ENCODE results near the gene NRG2. TPM values are rescaled to one million over a fixed set of nuclear protein-coding genes. Genes with fewer than 3 reads are reported as not detected.

NRG2 gene
- total RNA-seq, 4 donors from 2014 or later: 0.80 TPM; not detected in 3

DNA sequence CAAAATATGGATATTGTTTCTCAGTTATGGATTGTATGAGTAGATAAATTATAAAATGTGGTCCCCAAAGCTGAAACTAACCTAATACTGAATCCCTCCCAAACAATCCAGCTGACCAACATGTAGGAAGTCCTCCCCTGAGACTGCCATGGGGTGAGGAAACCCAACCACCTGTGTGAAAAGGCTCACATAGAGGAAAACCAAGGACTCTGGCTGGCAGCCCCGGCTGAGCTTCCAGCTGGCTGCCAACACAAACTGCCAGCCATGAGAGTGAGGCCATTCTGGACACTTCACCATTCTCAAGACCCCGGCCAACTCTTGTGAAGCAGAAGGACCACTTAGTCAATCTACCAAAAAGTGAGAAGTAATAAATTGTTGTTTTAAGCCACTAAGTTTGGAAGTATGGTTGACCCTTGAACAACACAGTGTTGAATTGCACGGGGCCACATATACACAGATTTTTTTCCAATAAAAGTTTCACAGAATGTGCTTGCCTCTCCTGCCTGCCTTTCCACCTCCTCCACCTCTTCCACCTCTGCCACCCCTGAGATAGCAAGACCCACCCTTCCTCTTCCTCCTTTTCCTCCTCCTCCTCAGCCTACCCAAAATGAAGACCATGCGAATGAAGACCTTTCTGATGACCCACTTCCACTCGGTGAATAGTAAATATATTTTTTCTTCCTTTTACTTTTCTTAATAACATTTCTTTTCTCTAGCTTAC is 15.3 kb upstream of the NRG2 start:
- TF ChIP-seq, protein P1, sequence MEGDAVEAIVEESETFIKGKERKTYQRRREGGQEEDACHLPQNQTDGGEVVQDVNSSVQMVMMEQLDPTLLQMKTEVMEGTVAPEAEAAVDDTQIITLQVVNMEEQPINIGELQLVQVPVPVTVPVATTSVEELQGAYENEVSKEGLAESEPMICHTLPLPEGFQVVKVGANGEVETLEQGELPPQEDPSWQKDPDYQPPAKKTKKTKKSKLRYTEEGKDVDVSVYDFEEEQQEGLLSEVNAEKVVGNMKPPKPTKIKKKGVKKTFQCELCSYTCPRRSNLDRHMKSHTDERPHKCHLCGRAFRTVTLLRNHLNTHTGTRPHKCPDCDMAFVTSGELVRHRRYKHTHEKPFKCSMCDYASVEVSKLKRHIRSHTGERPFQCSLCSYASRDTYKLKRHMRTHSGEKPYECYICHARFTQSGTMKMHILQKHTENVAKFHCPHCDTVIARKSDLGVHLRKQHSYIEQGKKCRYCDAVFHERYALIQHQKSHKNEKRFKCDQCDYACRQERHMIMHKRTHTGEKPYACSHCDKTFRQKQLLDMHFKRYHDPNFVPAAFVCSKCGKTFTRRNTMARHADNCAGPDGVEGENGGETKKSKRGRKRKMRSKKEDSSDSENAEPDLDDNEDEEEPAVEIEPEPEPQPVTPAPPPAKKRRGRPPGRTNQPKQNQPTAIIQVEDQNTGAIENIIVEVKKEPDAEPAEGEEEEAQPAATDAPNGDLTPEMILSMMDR (IDR thresholded peaks at IDR 0.05): no peak
- no peak for TF ChIP-seq POLR2A (IDR thresholded peaks at IDR 0.05)
- Histone ChIP-seq H3K4me1 (no peaks in the 10 kb centered on the region), H3K27me3 (no peaks in the 10 kb centered on the region), H3K4me3 (no peak overlapping the region), H3K36me3 (no peaks in the 10 kb centered on the region), H3K27ac (no peak overlapping the region), H3K9me3 (no peaks in the 10 kb centered on the region)
- DNase-seq: no peak

DNA sequence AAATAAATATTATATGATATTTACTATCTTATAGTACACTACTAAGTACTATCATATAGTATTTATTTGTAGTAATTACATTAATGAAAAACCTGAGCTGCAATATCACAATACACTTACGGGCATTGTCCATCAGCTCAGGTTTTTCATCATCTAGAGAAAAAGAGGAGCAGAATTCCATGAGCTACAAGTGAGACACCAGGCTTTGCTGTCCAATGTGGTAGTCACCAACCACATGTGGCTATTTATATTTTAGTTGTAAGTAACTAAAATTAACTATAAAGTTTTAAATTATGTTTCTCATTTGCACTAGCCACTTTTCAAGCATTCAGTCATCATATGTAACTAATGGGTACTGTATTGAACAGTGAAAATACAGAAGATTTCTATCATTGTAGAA is 13.8 kb upstream of the NRG2 start:
- DNase-seq: no peak
- no peak overlapping the region for H3K4me3 ChIP-seq
- no peak overlapping the region for H3K27ac ChIP-seq
- no peaks in the 10 kb centered on the region for H3K36me3 ChIP-seq
- no peaks in the 10 kb centered on the region for H3K27me3 ChIP-seq
- no peak for TF ChIP-seq POLR2A (IDR thresholded peaks at IDR 0.05)
- TF ChIP-seq, protein P1 (IDR thresholded peaks at IDR 0.05): no peak
- H3K4me1 ChIP-seq: no peaks in the 10 kb centered on the region
- no peaks in the 10 kb centered on the region for H3K9me3 ChIP-seq

DNA sequence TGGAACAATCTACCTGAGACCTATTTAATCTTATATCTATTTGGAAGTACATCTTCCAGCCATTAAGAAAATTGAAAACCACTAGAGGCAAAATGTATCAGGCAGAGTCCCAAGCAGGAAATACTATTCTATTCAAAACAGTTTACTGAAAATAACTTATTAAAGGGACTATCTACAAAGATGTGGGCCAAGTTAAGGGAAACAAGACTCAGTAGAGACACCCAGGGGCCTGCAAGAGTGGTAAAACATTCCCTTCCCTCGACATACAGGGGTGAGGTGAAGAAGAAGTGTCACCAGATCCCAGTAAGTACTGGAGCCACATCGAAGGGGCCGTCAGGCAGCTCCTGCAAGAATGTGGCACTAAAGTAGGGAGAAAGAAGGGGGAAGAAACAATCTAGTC is 12.1 kb upstream of the NRG2 start:
- Histone ChIP-seq H3K9me3 (no peaks in the 10 kb centered on the region), H3K27me3 (no peaks in the 10 kb centered on the region), H3K4me1 (no peaks in the 10 kb centered on the region), H3K27ac (no peak overlapping the region), H3K36me3 (no peaks in the 10 kb centered on the region), H3K4me3 (no peak overlapping the region)
- TF ChIP-seq, protein P1 (IDR thresholded peaks at IDR 0.05): no peak
- no peak for TF ChIP-seq POLR2A (IDR thresholded peaks at IDR 0.05)
- DNase-seq: no peak

DNA sequence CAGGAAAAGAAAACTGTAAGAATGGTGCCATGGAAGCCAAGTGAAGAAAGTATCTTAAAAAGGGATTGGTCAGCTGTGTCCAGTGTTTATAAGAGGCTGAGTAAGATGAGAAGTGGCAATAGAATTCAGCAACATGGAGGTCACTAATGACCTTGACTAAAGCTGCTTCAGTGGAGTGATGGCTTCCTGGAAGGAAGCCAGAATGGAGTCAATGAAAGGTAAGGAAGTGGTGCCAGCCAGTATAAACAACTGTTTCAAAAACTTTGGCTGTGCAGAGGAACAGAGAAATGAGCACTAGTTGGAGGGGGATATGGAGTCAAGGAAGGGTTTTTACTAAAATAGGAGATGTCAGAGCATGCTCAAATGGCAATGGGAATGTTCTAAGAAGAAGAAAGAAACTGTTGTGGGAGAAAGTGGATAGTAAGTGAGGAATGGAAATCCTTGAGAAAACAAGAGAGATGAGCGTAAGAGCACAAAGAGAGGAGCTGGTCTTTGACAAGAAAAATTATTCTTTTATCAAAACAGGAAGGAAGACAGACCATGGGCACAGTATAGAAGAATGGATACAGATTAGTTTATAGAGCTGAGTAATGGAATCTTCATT is 11.1 kb upstream of the NRG2 start:
- Histone ChIP-seq H3K4me3 (no peak overlapping the region), H3K27me3 (no peaks in the 10 kb centered on the region), H3K27ac (no peak overlapping the region), H3K9me3 (no peaks in the 10 kb centered on the region), H3K4me1 (no peaks in the 10 kb centered on the region), H3K36me3 (no peaks in the 10 kb centered on the region)
- no peak for TF ChIP-seq POLR2A (IDR thresholded peaks at IDR 0.05)
- TF ChIP-seq, protein P1 (IDR thresholded peaks at IDR 0.05): no peak
- no peak for DNase-seq

DNA sequence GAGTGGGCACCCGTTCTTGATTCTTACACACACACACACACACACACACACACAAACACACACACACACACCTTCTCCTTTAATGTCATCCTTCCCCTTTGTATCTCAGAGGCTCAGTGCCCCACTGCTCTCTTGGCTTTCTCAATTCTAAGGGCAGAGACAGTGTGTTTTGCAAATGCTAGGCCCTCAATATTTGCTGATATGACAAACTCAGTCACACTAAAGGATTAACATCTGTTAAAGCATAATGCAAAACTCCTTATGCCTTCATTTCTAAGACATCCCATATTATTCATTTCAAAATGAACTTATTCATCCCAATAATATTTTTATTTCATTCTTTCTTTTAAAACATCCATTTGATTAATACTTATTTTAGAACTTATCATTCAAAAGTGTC is 8.9 kb upstream of the NRG2 start:
- Histone ChIP-seq H3K36me3 (no peaks in the 10 kb centered on the region), H3K4me1 (no peaks in the 10 kb centered on the region), H3K4me3 (no peak overlapping the region), H3K27ac (no peak overlapping the region), H3K27me3 (no peaks in the 10 kb centered on the region), H3K9me3 (no peaks in the 10 kb centered on the region)
- DNase-seq: no peak
- no peak for TF ChIP-seq POLR2A (IDR thresholded peaks at IDR 0.05)
- TF ChIP-seq, protein P1 (IDR thresholded peaks at IDR 0.05): no peak
